Common myeloid progenitor, CD34-positive (primary cell): ENCODE results near the gene SLC24A3.
A peak's percentile ranks its signal among the peaks of the same experiment; 100 is the strongest.

Source experiments
- CTCF ChIA-PET: fragments of 350-600 bp; sonication (Branson Sonifier 250); formaldehyde crosslinking; loops from one replicate; lab custom pipeline; 2021; ENCODE audit warnings: antibody characterized with exemption; lab: Charles Lee
- POLR2A ChIA-PET: fragments of 350-600 bp; sonication (Branson Sonifier 250); formaldehyde crosslinking; loops from one replicate; lab custom pipeline; 2021; ENCODE audit warnings: antibody characterized with exemption; lab: Charles Lee
- DNase-seq, 3 donors: peaks; one replicate each; pipeline versions ENCODE4 v3.0.0 to v3.0.0-alpha.2; 2013
- H3K27ac ChIP-seq, 2 experiments: 1 replicate in 1 of 2; 2 replicates in 1 of 2; pipeline ENCODE4 v1.7.0; 2013; ENCODE audit warnings: inconsistent platforms in 2 of 2, low read length in 2 of 2, mild to moderate bottlenecking in 2 of 2, low read depth in 1 of 2, moderate library complexity in 1 of 2; ENCODE audit not compliant: severe bottlenecking in 2 of 2, insufficient read depth in 1 of 2, poor library complexity in 1 of 2
- H3K27me3 ChIP-seq, 5 experiments: replicated peaks in 2 of 5; 1 replicate in 3 of 5; 2 replicates in 2 of 5; pipeline versions ENCODE4 v1.6.1 to v1.7.0; 2013; ENCODE audit warnings: low read length in 4 of 5, mild to moderate bottlenecking in 2 of 5, moderate library complexity in 2 of 5, inconsistent platforms in 1 of 5; ENCODE audit not compliant: insufficient read depth in 5 of 5, control insufficient read depth in 4 of 5
- H3K36me3 ChIP-seq, 4 experiments: 1 replicate in 2 of 4; 2 replicates in 2 of 4; pipeline versions ENCODE4 v1.6.1 to v1.7.0; 2013; ENCODE audit warnings: low read length in 3 of 4, control low read depth in 1 of 4, mild to moderate bottlenecking in 1 of 4; ENCODE audit not compliant: control insufficient read depth in 4 of 4, insufficient read depth in 4 of 4
- H3K4me1 ChIP-seq, 4 experiments: 1 replicate in 3 of 4; 2 replicates in 1 of 4; pipeline versions ENCODE4 v1.6.1 to v1.7.1; 2013; ENCODE audit warnings: low read length in 3 of 4, mild to moderate bottlenecking in 3 of 4, control low read depth in 1 of 4, inconsistent platforms in 1 of 4, moderate library complexity in 1 of 4; ENCODE audit not compliant: control insufficient read depth in 4 of 4, insufficient read depth in 4 of 4; ENCODE audit errors: control extremely low read depth in 1 of 4
- H3K4me3 ChIP-seq, 7 experiments: 1 replicate in 4 of 7; 2 replicates in 3 of 7; pipeline versions ENCODE4 v1.5.1 to v1.7.0; 2013; ENCODE audit warnings: mild to moderate bottlenecking in 7 of 7, low read length in 6 of 7, moderate library complexity in 6 of 7, inconsistent platforms in 2 of 7, low read depth in 2 of 7, control low read depth in 1 of 7; ENCODE audit not compliant: insufficient read depth in 4 of 7, control insufficient read depth in 1 of 7; ENCODE audit errors: extremely low read depth in 1 of 7
- H3K9me3 ChIP-seq, 5 experiments: 1 replicate in 4 of 5; 2 replicates in 1 of 5; pipeline versions ENCODE4 v1.6.1 to v1.7.1; 2013; ENCODE audit warnings: low read length in 4 of 5, mild to moderate bottlenecking in 2 of 5, inconsistent platforms in 1 of 5, low read depth in 1 of 5, moderate library complexity in 1 of 5; ENCODE audit not compliant: control insufficient read depth in 4 of 5, insufficient read depth in 2 of 5; ENCODE audit errors: control extremely low read depth in 1 of 5
- WGBS: methylation state at CpG from one replicate; pipeline ENCODE4 v1.1.5; 2013; ENCODE audit not compliant: insufficient coverage; 5-methylcytosine and 5-hydroxymethylcytosine counted together

Gene SLC24A3

GRCh38 chr20:19745106-19745505, 532.7 kb downstream of the SLC24A3 start:
- H3K4me1 ChIP-seq: peaks cover 0 to 21% (median 14%) of the 10 kb centered on the region in 4 experiments
- no CpG with 5 or more reads among the region's 3 CpGs for WGBS
- DNase-seq: no peak
- ChIA-PET CTCF (interaction anchor here (1.0 kb wide), 1 partner anchor 24 kb away, joined by 3 read pairs; no protein-coding TSS in a partner anchor), POLR2A (interaction anchor here (0.7 to 1.0 kb wide), 2 partner anchors 10 to 211 kb away, joined by 3 to 5 read pairs; no protein-coding TSS in a partner anchor)
- no peaks in the 10 kb centered on the region for H3K27me3 ChIP-seq
- peaks cover 0 to 4% (median 0%) of the 10 kb centered on the region in 5 experiments for H3K9me3 ChIP-seq
- no peaks in the 10 kb centered on the region for H3K36me3 ChIP-seq
- H3K27ac ChIP-seq: no peak overlapping the region
- no peak overlapping the region for H3K4me3 ChIP-seq

GRCh38 chr20:19745584-19745983, 533.1 kb downstream of the SLC24A3 start:
- ChIA-PET CTCF (interaction anchor here (1.0 kb wide), 1 partner anchor 23 kb away, joined by 3 read pairs; no protein-coding TSS in a partner anchor), POLR2A (interaction anchor here (0.7 to 1.0 kb wide), 2 partner anchors 10 to 211 kb away, joined by 3 to 5 read pairs; no protein-coding TSS in a partner anchor)
- Histone ChIP-seq H3K4me1 (peaks cover 0 to 21% (median 16%) of the 10 kb centered on the region in 4 experiments), H3K27me3 (no peaks in the 10 kb centered on the region), H3K4me3 (no peak overlapping the region), H3K36me3 (no peaks in the 10 kb centered on the region), H3K9me3 (peaks cover 0 to 4% (median 0%) of the 10 kb centered on the region in 5 experiments), H3K27ac (no peak overlapping the region)
- no peak for DNase-seq
- no CpG with 5 or more reads among the region's 1 CpG for whole genome bisulfite sequencing

- ChIA-PET CTCF (no interaction called here), POLR2A (no interaction called here)
- H3K27me3 ChIP-seq: no peaks in the 10 kb centered on the region
- peaks cover 0 to 26% (median 24%) of the 10 kb centered on the region in 4 experiments for H3K4me1 ChIP-seq
- no peak overlapping the region for H3K27ac ChIP-seq
- no CpG with 5 or more reads among the region's 1 CpG for WGBS
- no peak for DNase-seq
- H3K4me3 ChIP-seq: no peak overlapping the region
- peaks cover 0 to 4% (median 0%) of the 10 kb centered on the region in 5 experiments for H3K9me3 ChIP-seq
- no peaks in the 10 kb centered on the region for H3K36me3 ChIP-seq
Observed at GRCh38 chr20:19746396-19746795, 534.0 kb downstream of the SLC24A3 start.

- Histone ChIP-seq H3K27me3 (no peaks in the 10 kb centered on the region), H3K4me1 (peaks cover 0 to 24% (median 21%) of the 10 kb centered on the region in 4 experiments), H3K27ac (no peak overlapping the region), H3K36me3 (no peaks in the 10 kb centered on the region), H3K4me3 (no peak overlapping the region), H3K9me3 (peaks cover 0 to 4% (median 0%) of the 10 kb centered on the region in 5 experiments)
- no peak for DNase-seq
- 83% methylated on average over 1 of the region's 4 CpGs for WGBS
- CTCF ChIA-PET: interaction anchor here (1.1 kb wide), 1 partner anchor 10 kb away, joined by 3 read pairs; the partner anchor contains the start of gene RIN2
- POLR2A ChIA-PET: interaction anchor here (1.1 kb wide), 1 partner anchor 10 kb away, joined by 5 read pairs; the partner anchor contains the start of gene RIN2
Observed at GRCh38 chr20:19747903-19748302, 535.5 kb downstream of the SLC24A3 start.

GRCh38 chr20:19748681-19749080, 536.2 kb downstream of the SLC24A3 start:
- Histone ChIP-seq H3K27me3 (no peaks in the 10 kb centered on the region), H3K9me3 (peaks cover 0 to 4% (median 0%) of the 10 kb centered on the region in 5 experiments), H3K27ac (no peak overlapping the region), H3K4me3 (no peak overlapping the region), H3K4me1 (peaks cover 0 to 16% (median 13%) of the 10 kb centered on the region in 4 experiments), H3K36me3 (no peaks in the 10 kb centered on the region)
- DNase-seq: no peak
- POLR2A ChIA-PET: no interaction called here
- CTCF ChIA-PET: interaction anchor here (0.9 kb wide), 1 partner anchor 12 kb away, joined by 3 read pairs; no protein-coding TSS in a partner anchor
- WGBS: no CpG with 5 or more reads among the region's 2 CpGs

GRCh38 chr20:19749618-19750071, 537.2 kb downstream of the SLC24A3 start:
- Histone ChIP-seq H3K27ac (no peak overlapping the region), H3K27me3 (no peaks in the 10 kb centered on the region), H3K4me1 (peaks cover 0 to 11% (median 8%) of the 10 kb centered on the region in 4 experiments), H3K9me3 (peaks cover 0 to 4% (median 0%) of the 10 kb centered on the region in 5 experiments), H3K4me3 (no peak overlapping the region), H3K36me3 (no peaks in the 10 kb centered on the region)
- DNase-seq: no peak
- no CpG with 5 or more reads among the region's 3 CpGs for WGBS
- POLR2A ChIA-PET: no interaction called here
- CTCF ChIA-PET: interaction anchor here (0.9 to 1.5 kb wide), 2 partner anchors 11 to 36 kb away, joined by 3 to 4 read pairs; no protein-coding TSS in a partner anchor

GRCh38 chr20:19750101-19750606, 537.7 kb downstream of the SLC24A3 start:
- WGBS: 100% methylated on average over 2 of the region's 4 CpGs
- ChIA-PET CTCF (interaction anchor here (1.4 to 1.5 kb wide), 2 partner anchors 20 to 35 kb away, joined by 4 read pairs; no protein-coding TSS in a partner anchor), POLR2A (no interaction called here)
- peaks cover 0 to 11% (median 8%) of the 10 kb centered on the region in 4 experiments for H3K4me1 ChIP-seq
- H3K9me3 ChIP-seq: peaks cover 0 to 4% (median 0%) of the 10 kb centered on the region in 5 experiments
- H3K36me3 ChIP-seq: no peaks in the 10 kb centered on the region
- H3K27me3 ChIP-seq: no peaks in the 10 kb centered on the region
- H3K4me3 ChIP-seq: no peak overlapping the region
- no peak for DNase-seq
- H3K27ac ChIP-seq: peak overlapping the region in 1 of 2 experiments; percentile 20
